Left colon (tissue), 2 donors: ENCODE results near the gene L3MBTL3. TPM values are rescaled to one million over a fixed set of nuclear protein-coding genes. Genes with fewer than 3 reads are reported as not detected.
"Not testable (repeated sequence)": the region's sequence is repeated elsewhere in the genome, so short reads cannot be mapped to it uniquely, and the experiment has no call there.

Experiments
- ATAC-seq: fragments of 200-7000 bp; cut with Tn5 transposase; one replicate; pipeline ENCODE4 v1.9.1; 2020; ENCODE audit warnings: mild to moderate bottlenecking, moderate library complexity
- DNase-seq, 2 donors: peaks; one replicate each; pipeline ENCODE4 v3.0.0-alpha.2; 2020
- intact Hi-C, 2 donors: fragments of 100-400 bp; cut with DNase I in 1 of 2; cut with micrococcal nuclease in 1 of 2; formaldehyde crosslinking; loops; one replicate each; pipeline versions ENCODE4 v1.11.2 to v1.14.0; 2022; cut with DNase I, micrococcal nuclease
- total RNA-seq, 2 donors: library from RNA; stranded (reverse); fragmentation: NEBNext Ultra II Directional; extraction: Animal tissue kit (Norgen Biotek cat#: 25700); gene quantifications; one replicate each; pipeline ENCODE4 v1.2.1, GENCODE V29; 2021
- donor health status: DM: no; HTN: no; CAD: no.
- donor health status: DM: yes; HTN: yes; CAD: no.

L3MBTL3 gene
- total RNA-seq, 2 donors from 2014 or later = 8.4 to 14.9 TPM

- no peak for ATAC-seq
- DNase-seq = no peak
- intact Hi-C loops = no loop called here
Measured at GRCh38 chr6:130055271-130055670, 36.9 kb downstream of the L3MBTL3 start.

GRCh38 chr6:130057495-130057894 lies 39.1 kb downstream of the L3MBTL3 start:
- no peak for ATAC-seq
- DNase-seq = no peak
- intact Hi-C loops = no loop called here

GRCh38 chr6:130063806-130064205 lies 45.4 kb downstream of the L3MBTL3 start:
- ATAC-seq (no peak), DNase-seq (no peak)
- intact Hi-C loops = no loop called here

- intact Hi-C loops = no loop called here
- ATAC-seq (no peak), DNase-seq (no peak)
Measured at GRCh38 chr6:130065609-130066156, 47.3 kb downstream of the L3MBTL3 start.

GRCh38 chr6:130069485-130069884 lies 51.1 kb downstream of the L3MBTL3 start:
- intact Hi-C loops = no loop called here
- DNase-seq = no peak
- ATAC-seq = no peak

- ATAC-seq = no peak
- no peak for DNase-seq
- intact Hi-C loops = no loop called here
Measured at GRCh38 chr6:130070326-130070725, 51.9 kb downstream of the L3MBTL3 start.

- intact Hi-C loops = no loop called here
- no peak for ATAC-seq
- no peak for DNase-seq
Measured at GRCh38 chr6:130070792-130071191, 52.4 kb downstream of the L3MBTL3 start.

- no peak for ATAC-seq
- intact Hi-C loops = no loop called here
- DNase-seq = no peak
Measured at GRCh38 chr6:130075879-130076460, 57.6 kb downstream of the L3MBTL3 start.

- intact Hi-C loops = no loop called here
- ATAC-seq (no peak), DNase-seq (no peak)
Measured at GRCh38 chr6:130076512-130076911, 58.1 kb downstream of the L3MBTL3 start.

GRCh38 chr6:130090796-130091195 lies 72.4 kb downstream of the L3MBTL3 start:
- ATAC-seq (no peak), DNase-seq (no peak)
- intact Hi-C loops = no loop called here

GRCh38 chr6:130093546-130093945 lies 75.2 kb downstream of the L3MBTL3 start:
- intact Hi-C loops = no loop called here
- DNase-seq (no peak), ATAC-seq (no peak)

GRCh38 chr6:130098317-130098716 lies 79.9 kb downstream of the L3MBTL3 start:
- ATAC-seq (no peak), DNase-seq (no peak)
- intact Hi-C loops = no loop called here

GRCh38 chr6:130099119-130099518 lies 80.7 kb downstream of the L3MBTL3 start:
- DNase-seq (no peak), ATAC-seq (no peak)
- intact Hi-C loops = no loop called here

- intact Hi-C loops = no loop called here
- no peak for ATAC-seq
- DNase-seq = no peak
Measured at GRCh38 chr6:130105996-130106704, 87.8 kb downstream of the L3MBTL3 start.

GRCh38 chr6:130107710-130108109 lies 89.3 kb downstream of the L3MBTL3 start:
- no peak for DNase-seq
- no peak for ATAC-seq
- intact Hi-C loops = no loop called here

GRCh38 chr6:130111031-130111430 lies 92.7 kb downstream of the L3MBTL3 start:
- intact Hi-C loops = no loop called here
- DNase-seq = no peak
- no peak for ATAC-seq

- intact Hi-C loops = no loop called here
- ATAC-seq = no peak
Measured at GRCh38 chr6:130113201-130113710, 94.9 kb downstream of the L3MBTL3 start.

GRCh38 chr6:130115036-130115435 lies 96.7 kb downstream of the L3MBTL3 start:
- DNase-seq (no peak), ATAC-seq (no peak)
- intact Hi-C loops = no loop called here

More at GRCh38 chr6:130113201-130113710, 94.9 kb downstream of the L3MBTL3 start:
- no peak for DNase-seq

- no peak for ATAC-seq
- intact Hi-C loops = no loop called here
- DNase-seq = no peak
Measured at GRCh38 chr6:130116273-130116672, 97.9 kb downstream of the L3MBTL3 start.

GRCh38 chr6:130117187-130117701 lies 98.9 kb downstream of the L3MBTL3 start:
- DNase-seq, intact Hi-C loops, ATAC-seq: not testable (repeated sequence)
